Parathyroid adenoma (tissue), 2 donors: ENCODE results near the gene REPS2.

Source experiments
- H2AFZ ChIP-seq: fragments of 300-600 bp; sonication (generic); one replicate; pipeline ENCODE4 v1.7.0; 2017; ENCODE audit warnings: antibody characterized with exemption, mild to moderate bottlenecking
- H3K27ac ChIP-seq: fragments of 300-600 bp; sonication (generic); one replicate; pipeline ENCODE4 v1.7.0; 2017
- H3K27me3 ChIP-seq: fragments of 300-600 bp; sonication (generic); one replicate; pipeline ENCODE4 v1.7.0; 2017; ENCODE audit warnings: low read length; ENCODE audit not compliant: control insufficient read depth, insufficient read depth
- H3K36me3 ChIP-seq: fragments of 300-600 bp; sonication (generic); one replicate; pipeline ENCODE4 v1.7.0; 2017; ENCODE audit warnings: low read length; ENCODE audit not compliant: control insufficient read depth, insufficient read depth
- H3K4me1 ChIP-seq: fragments of 300-600 bp; sonication (generic); one replicate; pipeline ENCODE4 v1.7.0; 2017; ENCODE audit warnings: control low read depth
- H3K4me2 ChIP-seq: fragments of 300-600 bp; sonication (generic); one replicate; pipeline ENCODE4 v1.7.0; 2017; ENCODE audit warnings: low read length
- H3K4me3 ChIP-seq: fragments of 300-600 bp; sonication (generic); one replicate; pipeline ENCODE4 v1.7.0; 2017; ENCODE audit warnings: low read depth, low read length
- H3K79me2 ChIP-seq: fragments of 300-600 bp; sonication (generic); one replicate; pipeline ENCODE4 v1.7.0; 2017; ENCODE audit warnings: control low read depth
- H3K9ac ChIP-seq: fragments of 300-600 bp; sonication (generic); one replicate; pipeline ENCODE4 v1.7.0; 2017; ENCODE audit warnings: mild to moderate bottlenecking
- H3K9me3 ChIP-seq: fragments of 300-600 bp; sonication (generic); one replicate; pipeline ENCODE4 v1.7.0; 2017; ENCODE audit warnings: low read length; ENCODE audit not compliant: control insufficient read depth
- TF ChIP-seq, protein P1 (sequence below): fragments of 300-600 bp; sonication (generic); IDR thresholded peaks from one replicate; pipeline ENCODE4 v1.7.0; 2017; ENCODE audit warnings: antibody characterized with exemption, mild to moderate bottlenecking
- donor health status: primary hyperparathyroidism.

REPS2 gene

GRCh38 chrX:16983051-16983450 lies 36.6 kb downstream of the REPS2 start:
- Histone ChIP-seq H3K9ac (no peak overlapping the region), H3K4me3 (no peak overlapping the region), H3K9me3 (no peaks in the 10 kb centered on the region), H3K4me1 (no peaks in the 10 kb centered on the region), H2AFZ (no peak overlapping the region), H3K4me2 (no peak overlapping the region), H3K27me3 (no peaks in the 10 kb centered on the region), H3K79me2 (no peaks in the 10 kb centered on the region), H3K36me3 (no peaks in the 10 kb centered on the region), H3K27ac (no peak overlapping the region)
- TF ChIP-seq, protein P1, sequence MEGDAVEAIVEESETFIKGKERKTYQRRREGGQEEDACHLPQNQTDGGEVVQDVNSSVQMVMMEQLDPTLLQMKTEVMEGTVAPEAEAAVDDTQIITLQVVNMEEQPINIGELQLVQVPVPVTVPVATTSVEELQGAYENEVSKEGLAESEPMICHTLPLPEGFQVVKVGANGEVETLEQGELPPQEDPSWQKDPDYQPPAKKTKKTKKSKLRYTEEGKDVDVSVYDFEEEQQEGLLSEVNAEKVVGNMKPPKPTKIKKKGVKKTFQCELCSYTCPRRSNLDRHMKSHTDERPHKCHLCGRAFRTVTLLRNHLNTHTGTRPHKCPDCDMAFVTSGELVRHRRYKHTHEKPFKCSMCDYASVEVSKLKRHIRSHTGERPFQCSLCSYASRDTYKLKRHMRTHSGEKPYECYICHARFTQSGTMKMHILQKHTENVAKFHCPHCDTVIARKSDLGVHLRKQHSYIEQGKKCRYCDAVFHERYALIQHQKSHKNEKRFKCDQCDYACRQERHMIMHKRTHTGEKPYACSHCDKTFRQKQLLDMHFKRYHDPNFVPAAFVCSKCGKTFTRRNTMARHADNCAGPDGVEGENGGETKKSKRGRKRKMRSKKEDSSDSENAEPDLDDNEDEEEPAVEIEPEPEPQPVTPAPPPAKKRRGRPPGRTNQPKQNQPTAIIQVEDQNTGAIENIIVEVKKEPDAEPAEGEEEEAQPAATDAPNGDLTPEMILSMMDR, result no peak

DNA sequence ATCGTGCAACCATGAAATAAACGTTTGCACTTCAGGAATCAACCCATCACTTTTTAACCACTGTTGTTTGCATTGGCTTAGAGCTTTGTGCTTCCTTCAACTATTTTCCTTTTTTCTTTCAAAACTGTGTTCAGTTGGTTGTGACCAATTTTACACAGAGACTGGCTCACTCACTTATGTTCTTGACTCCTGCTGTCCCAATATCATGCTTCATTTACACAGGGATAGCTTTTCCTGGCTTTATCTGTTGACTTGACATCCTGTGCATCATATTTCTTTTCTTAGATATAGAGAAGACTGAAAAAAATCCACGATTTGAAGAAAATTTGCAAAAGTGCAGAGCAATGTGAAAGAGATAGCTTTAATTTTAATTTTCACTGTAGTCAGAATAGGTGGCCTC lies 38.8 kb downstream of the REPS2 start:
- no peak overlapping the region for H3K9ac ChIP-seq
- no peak overlapping the region for H2AFZ ChIP-seq
- no peaks in the 10 kb centered on the region for H3K4me1 ChIP-seq
- no peak overlapping the region for H3K4me3 ChIP-seq
- no peaks in the 10 kb centered on the region for H3K36me3 ChIP-seq
- TF ChIP-seq, protein P1, result no peak
- no peak overlapping the region for H3K27ac ChIP-seq
- no peak overlapping the region for H3K4me2 ChIP-seq
- no peaks in the 10 kb centered on the region for H3K79me2 ChIP-seq
- no peaks in the 10 kb centered on the region for H3K27me3 ChIP-seq
- no peaks in the 10 kb centered on the region for H3K9me3 ChIP-seq

DNA sequence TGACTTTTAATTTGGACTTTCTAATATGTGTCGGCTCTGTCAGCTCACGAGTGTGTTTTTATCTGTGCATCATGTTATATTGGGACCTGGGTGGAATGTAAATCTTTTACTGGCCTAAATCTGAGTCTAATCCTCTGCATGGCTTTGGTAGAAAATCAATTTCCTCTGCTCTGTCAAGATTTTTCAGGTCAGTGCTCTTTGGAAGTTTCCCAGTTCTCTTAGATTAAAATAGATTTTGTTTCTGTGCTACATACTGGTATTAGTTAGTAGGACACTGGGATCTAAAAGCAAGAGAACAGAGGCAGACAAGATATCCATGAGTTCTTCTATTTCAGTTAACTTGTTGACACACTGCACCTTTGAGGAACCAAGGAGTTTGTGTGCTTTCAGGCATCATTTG lies 39.7 kb downstream of the REPS2 start:
- TF ChIP-seq, protein P1, result no peak
- no peaks in the 10 kb centered on the region for H3K79me2 ChIP-seq
- H3K9me3 ChIP-seq, result no peaks in the 10 kb centered on the region
- no peak overlapping the region for H3K27ac ChIP-seq
- no peaks in the 10 kb centered on the region for H3K27me3 ChIP-seq
- no peak overlapping the region for H3K9ac ChIP-seq
- H3K36me3 ChIP-seq, result no peaks in the 10 kb centered on the region
- no peak overlapping the region for H3K4me2 ChIP-seq
- H3K4me1 ChIP-seq, result no peaks in the 10 kb centered on the region
- no peak overlapping the region for H3K4me3 ChIP-seq
- H2AFZ ChIP-seq, result no peak overlapping the region

DNA sequence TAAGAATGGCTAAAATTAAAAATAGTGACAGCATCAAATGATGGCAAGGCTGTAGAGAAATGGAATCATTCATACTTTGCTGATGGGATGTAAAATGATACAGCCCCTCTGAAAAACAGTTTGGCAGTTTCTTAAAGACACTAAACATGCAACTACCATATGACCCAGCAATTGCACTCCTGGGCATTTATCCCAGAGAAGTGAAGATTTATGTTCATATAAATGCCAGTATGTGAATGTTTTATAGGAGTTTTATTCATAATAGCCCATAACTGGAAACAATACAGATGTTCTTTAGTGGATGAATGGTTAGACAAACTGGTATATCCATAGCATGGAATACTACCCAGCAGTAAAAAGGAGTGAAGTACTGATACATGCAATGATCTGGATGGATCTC lies 43.3 kb downstream of the REPS2 start:
- Histone ChIP-seq H3K9ac (no peak overlapping the region), H3K36me3 (no peaks in the 10 kb centered on the region), H3K4me3 (no peak overlapping the region), H3K27me3 (no peaks in the 10 kb centered on the region), H3K79me2 (no peaks in the 10 kb centered on the region), H3K4me2 (no peak overlapping the region), H3K4me1 (no peaks in the 10 kb centered on the region), H3K9me3 (no peaks in the 10 kb centered on the region), H3K27ac (no peak overlapping the region), H2AFZ (no peak overlapping the region)
- TF ChIP-seq, protein P1, result no peak

DNA sequence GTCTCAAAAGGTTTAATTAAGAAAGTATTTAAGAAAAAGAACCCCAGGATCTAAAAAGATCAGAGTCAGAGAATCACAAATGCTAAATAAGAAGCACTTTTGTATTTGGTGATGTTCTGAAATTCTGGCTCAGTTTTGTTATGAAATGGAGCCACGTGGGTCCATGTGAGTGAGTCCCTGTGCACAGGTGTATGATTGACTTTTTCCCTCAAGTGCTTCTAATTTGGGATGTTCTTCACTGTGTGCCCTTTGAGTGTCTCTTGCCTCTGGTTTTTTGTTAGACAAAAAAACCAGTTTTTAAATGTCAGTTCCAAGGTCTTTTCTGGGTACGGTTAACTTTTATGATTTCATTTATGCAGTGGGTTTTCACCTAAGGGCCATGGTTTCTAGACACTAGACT lies 44.4 kb downstream of the REPS2 start:
- no peaks in the 10 kb centered on the region for H3K36me3 ChIP-seq
- H3K9ac ChIP-seq, result no peak overlapping the region
- no peak overlapping the region for H3K27ac ChIP-seq
- no peak overlapping the region for H3K4me2 ChIP-seq
- H3K4me1 ChIP-seq, result no peaks in the 10 kb centered on the region
- H3K27me3 ChIP-seq, result no peaks in the 10 kb centered on the region
- TF ChIP-seq, protein P1, result no peak
- H3K9me3 ChIP-seq, result no peaks in the 10 kb centered on the region
- no peak overlapping the region for H2AFZ ChIP-seq
- H3K4me3 ChIP-seq, result no peak overlapping the region
- no peaks in the 10 kb centered on the region for H3K79me2 ChIP-seq
